OCI-LY1 (cell line): Measurements from ENCODE around the gene SLC38A7.

Experiments
- H2AFZ ChIP-seq: fragments of 200-600 bp; sonication (generic), shearing (Covaris generic); 2 replicates; pipeline ENCODE4 v1.6.0; 2014; ENCODE audit warnings: antibody characterized with exemption, mild to moderate bottlenecking, low read length
- H3F3A ChIP-seq: fragments of 200-600 bp; sonication (generic), shearing (Covaris generic); 2 replicates; pipeline ENCODE4 v1.6.0; 2014; ENCODE audit warnings: mild to moderate bottlenecking, antibody characterized with exemption, low read length, moderate library complexity; ENCODE audit not compliant: insufficient read depth
- H3K27ac ChIP-seq: fragments of 200-600 bp; sonication (generic); 2 replicates; pipeline ENCODE4 v1.5.1; 2014; ENCODE audit warnings: low read length, mixed run types, mild to moderate bottlenecking, low read depth; ENCODE audit not compliant: poor library complexity, severe bottlenecking
- H3K27me3 ChIP-seq: fragments of 200-600 bp; sonication (generic); 2 replicates; pipeline ENCODE4 v1.6.0; 2014; ENCODE audit warnings: antibody characterized with exemption, mild to moderate bottlenecking, low read length, moderate library complexity; ENCODE audit not compliant: insufficient read depth
- H3K36me3 ChIP-seq: fragments of 200-600 bp; sonication (generic); 2 replicates; pipeline ENCODE4 v1.6.1; 2014; ENCODE audit warnings: mild to moderate bottlenecking, antibody characterized with exemption, low read length, moderate library complexity, mixed read lengths; ENCODE audit not compliant: insufficient read depth
- H3K4me1 ChIP-seq: fragments of 200-600 bp; sonication (generic); 2 replicates; pipeline ENCODE4 v1.5.1; 2014; ENCODE audit warnings: mild to moderate bottlenecking, low read length, moderate library complexity; ENCODE audit not compliant: insufficient read depth, severe bottlenecking
- H3K4me2 ChIP-seq: fragments of 200-600 bp; sonication (generic), shearing (Covaris generic); 2 replicates; pipeline ENCODE4 v1.6.1; 2014; ENCODE audit warnings: low read length
- H3K4me3 ChIP-seq: fragments of 200-600 bp; sonication (generic); 2 replicates; pipeline ENCODE4 v1.5.1; 2014; ENCODE audit warnings: low read length, low read depth, mild to moderate bottlenecking, mixed read lengths; ENCODE audit not compliant: poor library complexity, severe bottlenecking
- H3K79me2 ChIP-seq: fragments of 200-600 bp; shearing (Covaris generic); 2 replicates; pipeline ENCODE4 v1.6.1; 2016; ENCODE audit warnings: mixed run types, low read length, mixed read lengths; ENCODE audit not compliant: insufficient read depth
- H3K9ac ChIP-seq: fragments of 200-600 bp; sonication (generic), shearing (Covaris generic); 2 replicates; pipeline ENCODE4 v1.6.1; 2014; ENCODE audit warnings: mild to moderate bottlenecking, low read length, mixed read lengths
- H3K9me2 ChIP-seq: fragments of 200-600 bp; sonication (generic), shearing (Covaris generic); 2 replicates; pipeline ENCODE4 v1.6.1; 2014; ENCODE audit warnings: low read depth, mild to moderate bottlenecking, low read length, mixed read lengths
- H3K9me3 ChIP-seq: fragments of 200-600 bp; shearing (Covaris generic); 2 replicates; pipeline ENCODE4 v1.6.1; 2014; ENCODE audit warnings: low read length, mixed read lengths
- H4K20me1 ChIP-seq: fragments of 200-600 bp; sonication (generic), shearing (Covaris generic); 2 replicates; pipeline ENCODE4 v1.6.0; 2016; ENCODE audit warnings: mild to moderate bottlenecking, low read length; ENCODE audit not compliant: insufficient read depth
- CTCF ChIP-seq: fragments of 200-600 bp; sonication (generic), shearing (Covaris generic); IDR thresholded peaks from 2 replicates; pipeline ENCODE4 v1.5.1; 2017; ENCODE audit warnings: mild to moderate bottlenecking, antibody characterized with exemption, low read length, moderate library complexity, mixed read lengths
- EZH2 ChIP-seq: fragments of 200-600 bp; sonication (generic), shearing (Covaris generic); IDR thresholded peaks from 2 replicates; pipeline ENCODE4 v1.8.0; 2017; ENCODE audit warnings: borderline replicate concordance, mixed run types, mild to moderate bottlenecking, antibody characterized with exemption, low read length, moderate library complexity, mixed read lengths

The SLC38A7 gene

GRCh38 chr16:58727028-58727781 is 42.6 kb upstream of the SLC38A7 start:
- no peaks in the 10 kb centered on the region for H3F3A ChIP-seq
- H3K9me2 ChIP-seq = no peaks in the 10 kb centered on the region
- no peak overlapping the region for H3K9ac ChIP-seq
- no peak overlapping the region for H3K4me3 ChIP-seq
- peaks cover 21% of the 10 kb centered on the region for H3K79me2 ChIP-seq
- H3K36me3 ChIP-seq = peaks cover 21% of the 10 kb centered on the region
- no peak overlapping the region for H2AFZ ChIP-seq
- peaks cover 44% of the 10 kb centered on the region for H3K4me1 ChIP-seq
- no peak overlapping the region for H3K4me2 ChIP-seq
- no peaks in the 10 kb centered on the region for H4K20me1 ChIP-seq
- H3K27me3 ChIP-seq = no peaks in the 10 kb centered on the region
- H3K9me3 ChIP-seq = no peaks in the 10 kb centered on the region
- no peak for TF ChIP-seq EZH2
- TF ChIP-seq CTCF = no peak
- no peak overlapping the region for H3K27ac ChIP-seq

GRCh38 chr16:58723109-58723508 is 38.5 kb upstream of the SLC38A7 start:
- TF ChIP-seq CTCF = no peak
- no peak for TF ChIP-seq EZH2

GRCh38 chr16:58717994-58718393 is 33.4 kb upstream of the SLC38A7 start:
- no peaks in the 10 kb centered on the region for H3K79me2 ChIP-seq
- no peak overlapping the region for H3K27ac ChIP-seq
- H3F3A ChIP-seq = no peaks in the 10 kb centered on the region
- no peaks in the 10 kb centered on the region for H3K9me3 ChIP-seq
- H3K9ac ChIP-seq = no peak overlapping the region
- H3K4me3 ChIP-seq = no peak overlapping the region
- no peaks in the 10 kb centered on the region for H3K9me2 ChIP-seq
- no peaks in the 10 kb centered on the region for H3K27me3 ChIP-seq
- H3K4me1 ChIP-seq = no peaks in the 10 kb centered on the region
- H3K36me3 ChIP-seq = peaks cover 79% of the 10 kb centered on the region
- no peak for TF ChIP-seq CTCF
- no peak for TF ChIP-seq EZH2
- H2AFZ ChIP-seq = no peak overlapping the region
- H3K4me2 ChIP-seq = no peak overlapping the region
- no peaks in the 10 kb centered on the region for H4K20me1 ChIP-seq

More at GRCh38 chr16:58723109-58723508, 38.5 kb upstream of the SLC38A7 start:
- H2AFZ ChIP-seq = no peak overlapping the region
- H3K4me2 ChIP-seq = no peak overlapping the region
- no peaks in the 10 kb centered on the region; the same call in 1 of the 2 replicates for H3K79me2 ChIP-seq
- no peaks in the 10 kb centered on the region for H4K20me1 ChIP-seq
- H3K4me3 ChIP-seq = no peak overlapping the region
- no peak overlapping the region for H3K27ac ChIP-seq
- no peaks in the 10 kb centered on the region for H3F3A ChIP-seq
- no peak overlapping the region for H3K9ac ChIP-seq
- H3K9me2 ChIP-seq = no peaks in the 10 kb centered on the region
- H3K36me3 ChIP-seq = peaks cover 59% of the 10 kb centered on the region
- H3K27me3 ChIP-seq = no peaks in the 10 kb centered on the region
- H3K9me3 ChIP-seq = no peaks in the 10 kb centered on the region
- H3K4me1 ChIP-seq = peaks cover 3% of the 10 kb centered on the region
